H9 (cell line): ENCODE results near the gene FHIT. TPM values are rescaled to one million over a fixed set of nuclear protein-coding genes. Genes with fewer than 3 reads are reported as not detected.
"Not testable (repeated sequence)": the region's sequence is repeated elsewhere in the genome, so short reads cannot be mapped to it uniquely, and the experiment has no call there.

Experiments used
- DNase-seq: peaks from one replicate; pipeline ENCODE4 v3.0.0-alpha.2; 2017
- H2AFZ ChIP-seq: one replicate; pipeline ENCODE4 v1.6.1; 2013; ENCODE audit warnings: mild to moderate bottlenecking, low read length, control low read depth, moderate library complexity
- H2AK5ac ChIP-seq: 2 replicates; pipeline ENCODE4 v1.6.1; 2013; ENCODE audit warnings: low read length, control low read depth, mixed read lengths; ENCODE audit not compliant: insufficient read length
- H2BK120ac ChIP-seq: one replicate; pipeline ENCODE4 v1.6.1; 2013; ENCODE audit warnings: low read depth, mild to moderate bottlenecking, low read length, control low read depth, inconsistent platforms; ENCODE audit not compliant: poor library complexity, severe bottlenecking
- H2BK12ac ChIP-seq: 2 replicates; pipeline ENCODE4 v1.6.1; 2013; ENCODE audit warnings: low read length, control low read depth, mixed read lengths, low read depth; ENCODE audit not compliant: insufficient read length
- H2BK15ac ChIP-seq: 2 replicates; pipeline ENCODE4 v1.6.1; 2013; ENCODE audit warnings: low read depth, low read length, control low read depth
- H2BK20ac ChIP-seq: one replicate; pipeline ENCODE4 v1.6.1; 2013; ENCODE audit warnings: low read depth, mild to moderate bottlenecking, low read length, control low read depth, inconsistent platforms; ENCODE audit not compliant: poor library complexity, severe bottlenecking
- H2BK5ac ChIP-seq: 2 replicates; pipeline ENCODE4 v1.6.1; 2013; ENCODE audit warnings: low read length, control low read depth, mixed read lengths; ENCODE audit not compliant: insufficient read length
- H3K14ac ChIP-seq: 2 replicates; pipeline ENCODE4 v1.6.1; 2013; ENCODE audit warnings: low read length, control low read depth; ENCODE audit not compliant: insufficient read depth
- H3K18ac ChIP-seq: 2 replicates; pipeline ENCODE4 v1.6.1; 2013; ENCODE audit warnings: low read depth, mild to moderate bottlenecking, mixed read lengths, low read length, control low read depth; ENCODE audit not compliant: insufficient read length
- H3K23ac ChIP-seq: 2 replicates; pipeline ENCODE4 v1.6.1; 2013; ENCODE audit warnings: low read length, control low read depth, mixed read lengths, low read depth; ENCODE audit not compliant: insufficient read length
- H3K23me2 ChIP-seq: 2 replicates; pipeline ENCODE4 v1.6.1; 2013; ENCODE audit warnings: low read depth, mild to moderate bottlenecking, mixed read lengths, low read length, control low read depth; ENCODE audit not compliant: insufficient read length, poor library complexity, severe bottlenecking
- H3K27ac ChIP-seq: 2 replicates; pipeline ENCODE4 v1.5.1; 2013; ENCODE audit warnings: low read length, control low read depth, mixed read lengths, low read depth; ENCODE audit not compliant: insufficient read length
- H3K27me3 ChIP-seq: 2 replicates; pipeline ENCODE4 v1.6.1; 2013; ENCODE audit warnings: low read length, control low read depth, inconsistent platforms; ENCODE audit not compliant: insufficient read depth
- H3K4ac ChIP-seq: 2 replicates; pipeline ENCODE4 v1.6.1; 2013; ENCODE audit warnings: low read depth, mild to moderate bottlenecking, control low read depth, inconsistent platforms, low read length, moderate library complexity
- H3K4me1 ChIP-seq: 2 replicates; pipeline ENCODE4 v1.6.1; 2013; ENCODE audit warnings: low read length, control low read depth, inconsistent platforms; ENCODE audit not compliant: insufficient read depth
- H3K4me2 ChIP-seq: 2 replicates; pipeline ENCODE4 v1.6.1; 2013; ENCODE audit warnings: low read length, control low read depth, mixed read lengths; ENCODE audit not compliant: insufficient read length, insufficient read depth
- H3K56ac ChIP-seq: 2 replicates; pipeline ENCODE4 v1.6.1; 2013; ENCODE audit warnings: low read depth, mild to moderate bottlenecking, mixed read lengths, low read length, control low read depth; ENCODE audit not compliant: insufficient read length
- H3K79me1 ChIP-seq: 2 replicates; pipeline ENCODE4 v1.6.1; 2013; ENCODE audit warnings: low read depth, mild to moderate bottlenecking, moderate library complexity, low read length, control low read depth, inconsistent platforms; ENCODE audit not compliant: insufficient read depth, poor library complexity, severe bottlenecking
- H3K79me2 ChIP-seq: 2 replicates; pipeline ENCODE4 v1.6.1; 2013; ENCODE audit warnings: low read length, control low read depth, inconsistent platforms; ENCODE audit not compliant: insufficient read depth
- H3K9ac ChIP-seq: 2 replicates; pipeline ENCODE4 v1.6.1; 2013; ENCODE audit warnings: low read length, control low read depth, mixed read lengths; ENCODE audit not compliant: insufficient read length; ENCODE audit errors: extremely low read depth
- H3K9me3 ChIP-seq: one replicate; pipeline ENCODE4 v1.6.1; 2013; ENCODE audit warnings: low read depth, low read length, inconsistent platforms; ENCODE audit not compliant: control insufficient read depth
- H3T11ph ChIP-seq: one replicate; pipeline ENCODE4 v1.6.1; 2013; ENCODE audit warnings: mild to moderate bottlenecking, low read length, control low read depth, inconsistent platforms
- H4K20me1 ChIP-seq: one replicate; pipeline ENCODE4 v1.6.1; 2013; ENCODE audit not compliant: control insufficient read depth, insufficient read length, insufficient read depth
- H4K5ac ChIP-seq: 2 replicates; pipeline ENCODE4 v1.6.1; 2013; ENCODE audit warnings: low read depth, mild to moderate bottlenecking, mixed read lengths, low read length, control low read depth; ENCODE audit not compliant: insufficient read length
- H4K8ac ChIP-seq: replicated peaks from 2 replicates; pipeline ENCODE4 v1.6.1; 2013; ENCODE audit warnings: low read length, control low read depth, mixed read lengths, low read depth; ENCODE audit not compliant: insufficient read length
- H4K91ac ChIP-seq: 2 replicates; pipeline ENCODE4 v1.6.1; 2013; ENCODE audit warnings: low read depth, mild to moderate bottlenecking, moderate library complexity, mixed read lengths, low read length, control low read depth; ENCODE audit not compliant: insufficient read length
- H3K27ac Mint-ChIP-seq, 3 experiments: 2 replicates in 2 of 3; 3 replicates in 1 of 3; pipeline ENCODE4 v1.8.0; 2020 to 2021; ENCODE audit warnings: mixed read lengths in 3 of 3, mild to moderate bottlenecking in 1 of 3, moderate library complexity in 1 of 3
- H3K27me3 Mint-ChIP-seq: 2 replicates; pipeline ENCODE4 v1.8.0; 2021; ENCODE audit warnings: low read depth, mild to moderate bottlenecking, moderate library complexity, mixed read lengths
- H3K36me3 Mint-ChIP-seq, 3 experiments: 2 replicates in 2 of 3; 3 replicates in 1 of 3; pipeline ENCODE4 v1.8.0; 2020 to 2021; ENCODE audit warnings: low read depth in 3 of 3, mixed read lengths in 3 of 3; ENCODE audit not compliant: insufficient read depth in 1 of 3
- H3K4me1 Mint-ChIP-seq, 2 experiments: 2 replicates each; pipeline ENCODE4 v1.8.0; 2020; ENCODE audit warnings: mixed read lengths in 2 of 2
- H3K4me3 Mint-ChIP-seq, 2 experiments: 2 replicates in 1 of 2; 3 replicates in 1 of 2; pipeline ENCODE4 v1.8.0; 2020 to 2021; ENCODE audit warnings: mild to moderate bottlenecking in 2 of 2, mixed read lengths in 2 of 2, moderate library complexity in 1 of 2
- H3K9me3 Mint-ChIP-seq, 2 experiments: 2 replicates in 1 of 2; 3 replicates in 1 of 2; pipeline ENCODE4 v1.8.0; 2020; ENCODE audit warnings: mild to moderate bottlenecking in 2 of 2, mixed read lengths in 2 of 2, moderate library complexity in 1 of 2
- WGBS: extraction: QIAGEN DNeasy Blood & Tissue Kit; methylation state at CpG from one replicate; pipeline ENCODE4 v1.1.7; 2013; ENCODE audit warnings: missing lambda C conversion rate, low lambda C conversion rate, mixed read lengths; ENCODE audit not compliant: insufficient read length; ENCODE audit errors: extremely low coverage; 5-methylcytosine and 5-hydroxymethylcytosine counted together
- total RNA-seq: library from RNA; stranded (reverse); gene quantifications from 2 replicates; pipeline ENCODE4 v1.2.1, GENCODE V29; 2021
- TF ChIP-seq, protein P1 (sequence below): fragments of 200-600 bp; sonication (generic); conservative IDR thresholded peaks from 3 replicates; pipeline ENCODE4 v1.8.0; 2021; ENCODE audit warnings: antibody characterized with exemption, mild to moderate bottlenecking

Gene FHIT
- total RNA-seq, 1 experiment from 2014 or later = 3.0 TPM

DNA sequence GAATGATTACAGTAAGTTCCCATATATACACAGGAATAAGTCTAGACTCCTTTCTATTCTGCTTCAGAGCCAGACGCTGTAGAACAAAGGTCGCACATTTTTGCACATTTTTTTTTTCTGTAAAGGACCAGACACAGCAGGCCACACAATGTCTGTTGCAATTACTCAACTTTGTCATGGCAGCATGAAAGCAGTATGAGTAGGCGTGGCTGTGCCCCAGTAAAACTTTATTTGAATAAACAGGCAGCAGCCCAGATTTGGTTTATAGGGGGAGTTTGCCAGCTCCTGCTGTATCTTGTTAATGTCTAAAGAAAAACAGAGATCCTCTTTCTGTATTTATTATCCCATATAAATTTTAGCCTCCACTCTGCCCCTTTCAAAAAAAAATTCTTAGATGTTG lies 708.3 kb downstream of the FHIT start:
- no peaks in the 10 kb centered on the region for H3K23me2 ChIP-seq
- no peak overlapping the region for H2AFZ ChIP-seq
- no peak overlapping the region for H4K5ac ChIP-seq
- H3K79me2 ChIP-seq = no peaks in the 10 kb centered on the region
- no peak overlapping the region for H3K27ac ChIP-seq
- no peak overlapping the region for H2BK20ac ChIP-seq
- Mint-ChIP-seq H3K27ac (no peak overlapping the region), H3K9me3 (peaks cover 8% of the 10 kb centered on the region in 2 experiments), H3K4me3 (no peak overlapping the region), H3K36me3 (peaks cover 5% of the 10 kb centered on the region in 3 experiments; a peak in 5 of 7 replicates), H3K4me1 (peaks cover 26 to 28% of the 10 kb centered on the region in 2 experiments), H3K27me3 (no peaks in the 10 kb centered on the region)
- H2AK5ac ChIP-seq = no peak overlapping the region
- H3K9me3 ChIP-seq = no peaks in the 10 kb centered on the region
- H4K20me1 ChIP-seq = no peaks in the 10 kb centered on the region
- H4K8ac ChIP-seq = no peak overlapping the region
- WGBS = no CpG with 5 or more reads among the region's 3 CpGs
- no peak overlapping the region for H3K23ac ChIP-seq
- no peaks in the 10 kb centered on the region for H3K27me3 ChIP-seq
- TF ChIP-seq, protein P1, sequence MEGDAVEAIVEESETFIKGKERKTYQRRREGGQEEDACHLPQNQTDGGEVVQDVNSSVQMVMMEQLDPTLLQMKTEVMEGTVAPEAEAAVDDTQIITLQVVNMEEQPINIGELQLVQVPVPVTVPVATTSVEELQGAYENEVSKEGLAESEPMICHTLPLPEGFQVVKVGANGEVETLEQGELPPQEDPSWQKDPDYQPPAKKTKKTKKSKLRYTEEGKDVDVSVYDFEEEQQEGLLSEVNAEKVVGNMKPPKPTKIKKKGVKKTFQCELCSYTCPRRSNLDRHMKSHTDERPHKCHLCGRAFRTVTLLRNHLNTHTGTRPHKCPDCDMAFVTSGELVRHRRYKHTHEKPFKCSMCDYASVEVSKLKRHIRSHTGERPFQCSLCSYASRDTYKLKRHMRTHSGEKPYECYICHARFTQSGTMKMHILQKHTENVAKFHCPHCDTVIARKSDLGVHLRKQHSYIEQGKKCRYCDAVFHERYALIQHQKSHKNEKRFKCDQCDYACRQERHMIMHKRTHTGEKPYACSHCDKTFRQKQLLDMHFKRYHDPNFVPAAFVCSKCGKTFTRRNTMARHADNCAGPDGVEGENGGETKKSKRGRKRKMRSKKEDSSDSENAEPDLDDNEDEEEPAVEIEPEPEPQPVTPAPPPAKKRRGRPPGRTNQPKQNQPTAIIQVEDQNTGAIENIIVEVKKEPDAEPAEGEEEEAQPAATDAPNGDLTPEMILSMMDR = no peak
- H3K4ac ChIP-seq = no peak overlapping the region
- no peak overlapping the region for H4K91ac ChIP-seq
- H2BK5ac ChIP-seq = no peak overlapping the region
- H2BK15ac ChIP-seq = no peak overlapping the region
- H3K56ac ChIP-seq = no peak overlapping the region
- no peak overlapping the region for H3K4me2 ChIP-seq
- H2BK12ac ChIP-seq = no peak overlapping the region
- no peak overlapping the region for H3K18ac ChIP-seq
- DNase-seq = no peak
- H2BK120ac ChIP-seq = no peak overlapping the region
- H3K9ac ChIP-seq = no peak overlapping the region
- no peak overlapping the region for H3K14ac ChIP-seq
- H3K79me1 ChIP-seq = no peaks in the 10 kb centered on the region
- H3K4me1 ChIP-seq = no peaks in the 10 kb centered on the region
- no peak overlapping the region for H3T11ph ChIP-seq

DNA sequence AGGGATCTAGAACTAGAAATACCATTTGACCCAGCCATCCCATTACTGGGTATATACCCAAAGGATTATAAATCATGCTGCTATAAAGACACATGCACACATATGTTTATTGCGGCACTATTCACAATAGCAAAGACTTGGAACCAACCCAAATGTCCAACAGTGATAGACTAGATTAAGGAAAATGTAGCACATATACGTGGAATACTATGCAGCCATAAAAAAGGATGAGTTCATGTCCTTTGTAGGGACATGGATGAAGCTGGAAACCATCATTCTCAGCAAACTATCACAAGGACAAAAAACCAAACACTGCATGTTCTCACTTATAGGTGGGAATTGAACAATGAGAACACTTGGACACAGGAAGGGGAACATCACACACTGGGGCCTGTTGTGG lies 711.9 kb downstream of the FHIT start:
- H2BK20ac ChIP-seq, H2BK15ac ChIP-seq, H3K79me1 ChIP-seq, H3K9me3 ChIP-seq, H3T11ph ChIP-seq, H3K4me2 ChIP-seq, H3K23ac ChIP-seq, H2BK120ac ChIP-seq, H3K4me3 Mint-ChIP-seq, H3K36me3 Mint-ChIP-seq, H3K9ac ChIP-seq, H3K4ac ChIP-seq, H2AFZ ChIP-seq, H3K18ac ChIP-seq, H3K4me1 ChIP-seq, H2AK5ac ChIP-seq, H4K91ac ChIP-seq, H3K56ac ChIP-seq, H2BK5ac ChIP-seq, H3K27me3 Mint-ChIP-seq, H4K8ac ChIP-seq, H3K79me2 ChIP-seq, H3K23me2 ChIP-seq, H4K5ac ChIP-seq, H4K20me1 ChIP-seq, H3K27ac ChIP-seq, H3K14ac ChIP-seq, H2BK12ac ChIP-seq, DNase-seq, H3K27ac Mint-ChIP-seq, H3K27me3 ChIP-seq: not testable (repeated sequence)
- WGBS = no CpG with 5 or more reads among the region's 2 CpGs
- H3K4me1 Mint-ChIP-seq = peaks cover 8 to 14% of the 10 kb centered on the region in 2 experiments
- peaks cover 12 to 15% of the 10 kb centered on the region in 2 experiments for H3K9me3 Mint-ChIP-seq
